Iris pigment epithelial cell (primary cell): ENCODE results near the gene LDB2.
A peak's percentile ranks its signal among the peaks of the same experiment; 100 is the strongest.
"Not testable (repeated sequence)": the region's sequence is repeated elsewhere in the genome, so short reads cannot be mapped to it uniquely, and the experiment has no call there.

Experiments used
- DNase-seq: peaks from one replicate; pipeline ENCODE4 v3.0.0-alpha.2; 2011; ENCODE audit warnings: low read depth

Gene LDB2

DNA sequence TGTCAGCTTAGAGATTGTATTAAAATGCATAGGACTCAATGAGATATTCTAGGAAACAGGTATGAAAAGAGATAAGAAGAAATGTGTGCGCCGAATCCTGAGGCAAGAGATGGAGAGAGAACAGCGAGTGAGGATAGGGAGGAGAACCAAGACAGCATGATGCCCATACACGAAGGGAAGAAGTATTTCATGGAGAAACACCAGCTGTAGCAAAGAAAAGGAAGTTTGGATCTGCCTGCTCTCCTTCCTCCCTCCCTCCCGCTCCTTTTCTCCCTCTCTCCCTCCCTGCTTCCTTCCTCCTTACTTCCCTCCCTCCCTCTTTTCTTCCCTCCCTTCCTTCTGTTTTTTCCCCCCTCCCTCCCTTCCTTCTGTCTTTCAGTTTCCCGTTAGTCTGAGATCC is 353.6 kb downstream of the LDB2 start:
- no peak for DNase-seq

- DNase-seq = no peak
Measured at GRCh38 chr4:16544251-16544721, 354.2 kb downstream of the LDB2 start.

DNA sequence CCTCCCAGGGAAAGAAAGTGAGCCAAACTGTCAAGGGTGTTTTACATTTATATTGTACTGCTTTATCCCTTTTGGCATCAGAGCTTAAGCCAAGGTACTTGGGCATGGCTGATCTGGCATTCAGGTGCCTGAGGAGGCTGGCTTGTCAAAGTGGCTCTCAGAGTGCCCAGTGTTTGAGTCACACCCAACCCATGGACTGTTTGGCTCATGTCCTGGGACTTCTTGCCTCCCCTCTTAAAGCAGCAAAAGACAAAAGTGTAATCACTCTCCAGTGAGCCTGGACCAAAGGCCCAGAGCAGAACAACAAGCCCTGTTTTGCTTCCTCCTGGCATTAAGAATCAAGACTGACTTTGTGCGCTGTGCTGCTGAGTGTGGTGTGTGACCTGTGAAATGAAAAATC is 360.5 kb downstream of the LDB2 start:
- no peak for DNase-seq

DNA sequence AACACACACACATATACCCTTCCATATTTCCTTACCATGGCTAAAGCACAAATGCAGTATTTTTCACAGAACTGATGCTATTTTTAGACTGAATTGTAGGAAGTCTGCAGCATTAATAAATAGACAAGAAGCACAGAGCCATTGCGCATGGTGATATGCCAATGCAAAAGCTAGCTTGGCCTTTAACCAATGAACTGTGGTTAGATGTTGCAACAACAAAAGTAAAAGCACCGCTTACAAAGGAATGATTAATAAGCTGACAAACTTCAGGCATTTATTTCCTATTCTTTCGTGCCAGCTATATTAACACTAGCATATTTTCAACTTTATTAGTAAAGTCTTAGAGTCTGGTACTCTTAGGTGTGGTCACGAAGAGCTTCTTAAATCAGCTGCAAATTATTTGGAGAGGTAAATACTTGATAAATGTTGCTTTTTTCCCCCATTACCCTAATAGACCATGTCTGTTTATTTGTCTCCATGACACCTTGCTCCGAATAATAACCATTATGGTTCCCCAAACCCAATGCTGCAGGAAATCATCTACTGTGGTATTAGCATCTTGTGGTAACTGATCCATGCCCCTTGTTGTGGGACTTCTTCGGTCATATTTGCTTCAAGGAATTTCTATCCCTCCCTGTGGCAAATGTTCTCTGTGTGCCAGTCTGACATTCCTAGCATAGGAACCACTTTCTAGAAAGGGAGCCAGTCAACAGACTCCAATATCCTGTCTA is 366.0 kb downstream of the LDB2 start:
- peak; percentile 92 for DNase-seq

GRCh38 chr4:16530688-16531635 is 367.5 kb downstream of the LDB2 start:
- DNase-seq = peak; percentile 75

- peak; percentile 16 for DNase-seq
Measured at GRCh38 chr4:16524911-16525554, 373.4 kb downstream of the LDB2 start.

GRCh38 chr4:16524406-16524805 is 374.0 kb downstream of the LDB2 start:
- DNase-seq = no peak

DNA sequence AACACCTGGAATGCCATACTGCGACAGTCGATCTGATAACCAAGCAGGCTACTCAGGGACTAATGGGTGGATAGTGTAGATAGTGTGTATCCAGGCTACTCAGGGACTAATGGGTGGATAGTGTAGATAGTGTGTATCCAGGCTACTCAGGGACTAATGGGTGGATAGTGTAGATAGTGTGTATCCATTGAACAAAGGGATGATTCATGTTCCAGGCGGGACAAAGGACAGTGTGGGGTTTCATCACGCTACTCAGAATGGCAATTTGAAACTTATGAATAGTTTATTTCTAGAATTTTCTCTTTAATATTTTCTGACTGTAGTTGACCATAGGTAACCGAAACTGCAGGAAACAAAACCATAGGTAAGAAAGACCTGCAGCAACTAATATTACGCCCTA is 374.9 kb downstream of the LDB2 start:
- not testable (repeated sequence) for DNase-seq

DNA sequence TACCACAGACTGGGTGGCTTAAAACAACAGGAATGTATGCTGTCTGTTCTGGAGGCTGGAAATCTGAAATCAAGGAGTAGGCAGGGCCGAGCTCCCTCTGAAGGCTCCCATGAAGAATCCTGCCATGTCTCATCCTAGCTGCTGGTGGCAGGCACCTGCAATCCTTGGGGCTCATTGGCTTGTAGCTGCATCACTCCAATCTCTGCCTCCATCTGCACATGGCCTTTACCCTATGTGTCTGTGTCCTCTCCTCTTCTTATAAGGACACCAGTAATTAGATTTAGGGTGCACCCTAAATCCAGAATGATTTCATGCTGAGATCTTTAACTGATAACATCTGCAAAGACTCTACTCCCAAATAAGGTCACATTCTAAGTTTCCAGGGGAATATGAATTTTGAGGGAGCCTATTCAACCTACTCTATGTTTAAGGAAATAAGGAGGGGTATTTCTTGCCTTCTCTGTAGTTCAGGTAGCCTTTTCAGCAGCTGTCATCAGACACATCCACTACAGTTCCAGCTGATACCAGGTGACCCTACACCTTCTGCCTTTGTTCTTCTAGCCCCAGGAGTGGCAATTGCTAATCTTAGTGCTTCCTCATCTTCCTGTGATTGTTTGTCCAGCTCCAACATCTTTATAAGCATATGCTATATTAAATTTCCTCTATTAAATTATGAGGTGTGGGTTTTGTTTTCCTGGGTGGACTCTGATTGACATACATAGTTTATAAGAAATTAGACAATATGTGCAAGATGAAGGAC is 377.1 kb downstream of the LDB2 start:
- DNase-seq = no peak

DNA sequence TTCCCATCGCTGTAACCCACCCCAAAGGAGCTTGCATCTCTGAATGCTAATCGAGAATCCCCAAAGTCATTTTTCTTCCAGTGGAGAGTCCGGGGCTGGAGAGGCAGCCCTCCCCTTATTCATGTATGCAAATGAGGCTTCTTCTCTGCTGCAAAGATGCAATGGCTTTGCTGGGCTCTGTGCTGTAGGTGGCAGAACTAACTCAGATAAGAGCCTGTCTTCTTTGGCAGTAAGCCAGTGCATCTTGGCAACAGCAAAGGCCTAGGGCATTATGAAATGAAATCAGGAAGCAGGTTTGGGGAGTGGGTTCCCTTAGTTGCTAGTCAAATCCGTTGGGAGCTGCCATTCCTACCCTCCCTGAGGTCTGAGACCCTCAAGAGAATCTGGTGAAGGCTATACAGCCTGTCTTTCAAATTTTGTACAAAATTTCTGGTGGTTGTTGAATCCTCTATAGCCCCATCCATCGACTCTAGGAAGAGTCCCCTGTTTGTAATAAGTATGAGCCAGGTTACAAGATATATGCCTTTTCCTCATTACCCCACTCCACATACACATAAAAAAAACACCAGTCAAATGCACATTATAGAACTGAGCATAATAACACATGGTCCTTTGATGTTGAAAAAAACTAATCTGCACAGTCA is 381.5 kb downstream of the LDB2 start:
- DNase-seq = peak; percentile 86

DNA sequence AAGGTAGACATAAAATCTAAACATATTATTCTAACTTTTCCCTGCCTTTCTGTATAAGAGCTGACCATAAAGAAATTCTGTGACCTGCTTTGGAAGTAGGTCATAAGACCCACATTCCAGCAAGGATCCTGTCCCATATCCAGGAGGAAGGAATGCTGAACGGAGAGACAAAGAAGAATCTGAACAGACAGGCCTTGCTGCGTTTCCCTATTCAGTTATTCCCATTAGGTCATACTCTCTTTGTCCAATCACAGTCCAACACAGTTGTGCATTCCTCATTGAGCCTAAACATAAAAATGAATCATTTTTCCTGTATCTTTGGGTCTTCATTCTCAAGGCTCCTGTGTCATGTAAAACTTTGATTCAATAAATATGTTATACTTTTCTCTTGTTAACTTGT is 384.6 kb downstream of the LDB2 start:
- peak; percentile 38 for DNase-seq

DNA sequence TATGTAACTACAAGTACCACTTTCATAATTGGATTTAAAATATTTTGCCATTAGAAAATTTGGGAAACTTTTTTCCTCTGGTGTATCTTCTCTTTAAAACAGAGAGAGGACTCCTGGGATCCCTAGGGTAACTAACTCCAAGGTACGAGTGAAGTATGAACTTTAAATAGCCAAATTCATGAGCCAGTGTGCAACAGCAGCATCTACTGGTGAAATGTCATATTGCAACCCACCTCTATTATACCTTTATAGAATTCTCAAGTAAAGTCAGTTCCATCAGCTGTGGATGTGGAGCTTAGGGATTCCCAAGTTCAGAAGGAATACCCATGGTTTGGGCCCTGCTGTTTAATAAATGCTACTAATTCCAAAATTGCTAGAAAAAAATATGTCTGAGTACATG is 389.5 kb downstream of the LDB2 start:
- DNase-seq = no peak

DNA sequence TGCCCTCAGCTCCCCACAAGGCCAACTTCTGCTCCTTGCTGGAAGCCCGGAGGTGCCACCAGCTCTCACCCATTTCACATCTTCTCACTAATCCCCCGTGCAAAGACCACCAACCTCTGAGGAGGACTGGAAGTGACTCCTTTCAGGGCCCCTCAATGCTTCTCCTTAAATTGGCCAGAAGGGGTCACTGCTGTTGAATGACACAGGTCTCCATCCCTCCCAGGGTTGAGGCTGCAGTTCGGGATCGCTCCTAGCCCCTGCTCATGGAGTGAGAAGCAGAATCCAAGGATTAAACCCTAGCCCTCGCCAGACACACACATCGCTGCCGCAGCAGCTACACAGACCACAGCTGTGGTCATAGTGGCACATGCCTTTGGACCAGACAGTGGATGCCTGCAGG is 392.7 kb downstream of the LDB2 start:
- no peak for DNase-seq

GRCh38 chr4:16505267-16505666 is 393.2 kb downstream of the LDB2 start:
- no peak for DNase-seq

DNA sequence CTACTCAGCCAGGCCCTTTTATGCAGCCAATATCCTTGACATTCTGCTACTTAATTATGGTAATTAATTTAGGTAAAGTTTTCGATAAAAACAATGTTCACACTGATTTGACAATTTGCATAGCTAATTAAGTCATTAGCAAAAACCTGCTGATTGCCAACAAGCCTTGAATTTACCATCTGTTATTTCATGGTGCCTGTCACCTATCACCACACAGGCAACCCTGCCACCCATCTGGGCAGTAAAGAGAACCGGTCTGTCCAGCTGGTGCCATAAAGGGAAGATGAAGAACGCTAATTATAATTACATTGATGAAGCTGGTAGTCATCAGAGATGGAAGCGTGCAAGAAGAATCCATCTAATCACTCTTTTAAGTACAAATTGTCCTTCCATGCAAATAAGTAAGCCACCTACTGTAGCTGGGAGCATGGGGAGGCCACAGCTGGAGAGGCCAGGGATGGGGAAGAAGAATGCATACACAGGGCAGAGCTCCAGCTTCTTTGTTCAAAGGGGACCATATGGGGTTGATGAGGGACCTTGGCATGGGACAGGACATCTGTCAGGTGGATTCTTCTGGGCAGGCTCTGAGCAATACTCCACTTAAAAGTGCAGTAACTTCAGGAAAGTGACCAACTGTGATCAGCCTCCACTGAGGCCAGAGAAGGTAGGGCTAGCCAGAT is 394.9 kb downstream of the LDB2 start:
- DNase-seq = no peak

GRCh38 chr4:16498978-16499377 is 399.5 kb downstream of the LDB2 start:
- no peak for DNase-seq

DNA sequence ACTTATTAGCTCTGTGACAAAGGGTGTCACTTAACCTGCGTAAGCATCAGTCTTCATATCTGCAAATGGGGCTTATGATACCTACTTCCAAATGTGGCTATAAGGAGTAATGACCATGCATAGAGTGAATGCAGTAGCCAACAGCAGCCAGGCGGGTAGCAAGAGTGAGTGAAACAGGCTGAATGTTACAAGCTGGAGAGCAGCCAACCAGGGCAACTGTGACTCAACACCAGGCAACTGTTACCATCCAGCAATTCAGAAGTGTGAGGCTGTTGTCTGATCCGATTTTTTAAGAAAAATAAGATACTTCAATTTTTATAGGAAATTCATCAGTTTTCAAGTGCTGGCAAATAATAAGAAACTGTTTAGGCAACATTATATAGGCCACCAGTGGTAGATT is 401.9 kb downstream of the LDB2 start:
- DNase-seq = peak; percentile 40

DNA sequence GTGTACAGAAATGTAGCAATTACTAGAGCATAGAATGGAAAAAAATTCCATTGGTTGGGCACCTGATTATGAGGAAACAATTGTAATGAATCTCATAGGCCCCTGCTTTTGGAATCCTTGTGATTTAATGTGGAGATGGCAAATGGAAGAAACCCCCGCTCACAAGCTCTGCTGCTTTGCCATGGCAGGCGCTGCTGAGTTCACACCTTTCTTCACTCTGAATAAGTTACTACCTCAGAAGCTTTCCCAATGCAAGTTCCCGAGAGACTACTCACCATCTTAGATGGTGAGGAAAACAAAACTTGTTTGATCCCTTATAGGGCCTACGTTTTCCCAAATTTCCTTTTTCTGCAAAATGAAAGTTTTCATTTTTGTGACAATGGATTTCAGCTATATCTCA is 405.6 kb downstream of the LDB2 start:
- DNase-seq = no peak

- no peak for DNase-seq
Measured at GRCh38 chr4:16489226-16489625, 409.2 kb downstream of the LDB2 start.

DNA sequence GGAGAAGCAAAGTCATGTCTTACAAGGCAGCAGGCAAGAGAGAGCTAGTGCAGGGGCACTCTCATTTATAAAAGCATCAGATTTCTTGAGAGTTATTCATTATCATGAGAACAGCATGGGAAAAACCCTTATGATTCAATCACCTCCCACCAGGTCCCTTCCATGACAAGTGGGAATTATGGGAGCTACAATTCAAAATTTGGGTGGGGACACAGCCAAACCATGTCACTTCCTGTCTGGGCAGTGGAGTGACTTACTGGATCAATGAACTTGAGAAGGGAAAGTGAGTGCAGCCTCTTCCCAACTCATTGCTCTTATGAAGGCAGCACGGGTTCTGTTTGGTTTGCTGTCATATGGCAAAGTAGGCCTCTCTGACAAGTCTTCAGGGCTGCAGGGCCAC is 410.4 kb downstream of the LDB2 start:
- no peak for DNase-seq

- DNase-seq = no peak
Measured at GRCh38 chr4:16484711-16485110, 413.7 kb downstream of the LDB2 start.
